Aorta (tissue), 5 donors: Measurements from ENCODE around the gene TSEN15. TPM values are rescaled to one million over a fixed set of nuclear protein-coding genes. Genes with fewer than 3 reads are reported as not detected.
"Not testable (repeated sequence)": the region's sequence is repeated elsewhere in the genome, so short reads cannot be mapped to it uniquely, and the experiment has no call there.

ENCODE experiments used
- ATAC-seq: fragments of 200-7000 bp; cut with Tn5 transposase; one replicate; pipeline ENCODE4 v1.9.1; 2022; ENCODE audit warnings: moderate library complexity; ENCODE audit not compliant: low FRiP score
- DNase-seq, 2 donors: peaks; one replicate each; pipeline ENCODE4 v3.0.0-alpha.2; 2020
- H3K27ac ChIP-seq, 2 donors: one replicate each; pipeline ENCODE4 v1.5.1; 2013; ENCODE audit warnings: low read length in 2 of 2, mild to moderate bottlenecking in 2 of 2, moderate library complexity in 2 of 2, control low read depth in 1 of 2, inconsistent platforms in 1 of 2, low read depth in 1 of 2
- H3K27me3 ChIP-seq, 2 donors: one replicate each; pipeline ENCODE4 v1.6.1; 2013; ENCODE audit warnings: control low read depth in 1 of 2, low read length in 1 of 2, mild to moderate bottlenecking in 1 of 2, moderate library complexity in 1 of 2; ENCODE audit not compliant: insufficient read depth in 2 of 2, control insufficient read depth in 1 of 2
- H3K36me3 ChIP-seq, 2 donors: one replicate each; pipeline ENCODE4 v1.6.1; 2013; ENCODE audit warnings: control low read depth in 1 of 2, low read length in 1 of 2, mild to moderate bottlenecking in 1 of 2; ENCODE audit not compliant: insufficient read depth in 2 of 2, control insufficient read depth in 1 of 2
- H3K4me1 ChIP-seq, 2 donors: one replicate each; pipeline ENCODE4 v1.6.1; 2013; ENCODE audit warnings: low read length in 2 of 2, control low read depth in 1 of 2, mild to moderate bottlenecking in 1 of 2, moderate library complexity in 1 of 2; ENCODE audit not compliant: insufficient read depth in 2 of 2, control insufficient read depth in 1 of 2
- H3K4me3 ChIP-seq, 2 donors: one replicate each; pipeline ENCODE4 v1.5.1; 2013; ENCODE audit warnings: low read length in 2 of 2, control low read depth in 1 of 2, mild to moderate bottlenecking in 1 of 2
- H3K9me3 ChIP-seq: one replicate; pipeline ENCODE4 v1.6.1; 2013; ENCODE audit warnings: mild to moderate bottlenecking, low read length; ENCODE audit not compliant: control insufficient read depth
- WGBS, 2 donors: extraction: QIAGEN DNeasy Blood & Tissue Kit; methylation state at CpG; one replicate each; pipeline ENCODE4 v1.1.7; 2013; 5-methylcytosine and 5-hydroxymethylcytosine counted together
- intact Hi-C, 2 donors: fragments of 100-400 bp; cut with DNase I; formaldehyde crosslinking; loops; one replicate each; pipeline versions ENCODE4 v1.14.2 to v1.15.0; 2022
- polyA plus RNA-seq, 2 donors: library from polyadenylated mRNA; stranded (reverse); fragments of 200-250 nt; gene quantifications; one replicate each; pipeline ENCODE4 v1.2.3, GENCODE V29; 2013
- total RNA-seq, 2 donors: library from RNA; stranded (reverse); fragmentation: NEBNext Ultra II Directional; extraction: Animal tissue kit (Norgen Biotek cat#: 25700); gene quantifications; one replicate each; pipeline ENCODE4 v1.2.1, GENCODE V29; 2021
- donor health status: healthy with polysubstance abuse.
- donor health status: Bipolar disorder and iron deficiency.
- donor health status: DM: no; HTN: no; CAD: no.
- donor health status: DM: no; HTN: no; CAD: no.
- donor health status: DM: yes; HTN: yes; CAD: no.

Gene TSEN15
- total and polyA plus RNA-seq, 4 donors, result 16.0 to 27.8 (median 24.9) TPM

- DNase-seq, result no peak
- Histone ChIP-seq H3K27me3 (no peaks in the 10 kb centered on the region), H3K36me3 (peaks cover 4 to 5% of the 10 kb centered on the region in 2 donors), H3K27ac (no peak overlapping the region), H3K9me3 (no peaks in the 10 kb centered on the region), H3K4me1 (no peaks in the 10 kb centered on the region), H3K4me3 (no peak overlapping the region)
- 99 to 100% methylated on average over 1 of the region's 1 CpG for WGBS, 2 donors
- intact Hi-C loops, result no loop called here
- no peak for ATAC-seq
These were observed 44.5 kb downstream of the TSEN15 start for GRCh38 chr1:184096005-184096404.

DNA sequence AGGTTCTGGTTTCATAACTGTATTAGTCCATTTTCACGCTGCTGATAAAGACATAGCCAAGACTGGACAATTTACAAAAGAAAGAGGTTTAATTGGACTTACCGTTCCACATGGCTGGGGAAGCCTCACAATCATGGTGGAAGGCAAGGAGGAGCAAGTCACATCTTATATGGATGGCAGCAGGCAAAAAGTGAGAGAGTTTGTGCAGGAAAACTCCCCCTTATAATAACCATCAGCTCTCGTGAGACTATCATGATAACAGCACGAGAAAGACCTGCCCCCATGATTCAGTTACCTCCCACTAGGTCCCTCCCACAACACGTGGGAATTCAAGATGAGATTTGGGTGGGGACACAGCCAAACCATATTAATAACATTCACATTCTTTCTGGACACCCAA is 45.0 kb downstream of the TSEN15 start:
- H3K27me3 ChIP-seq, H3K4me3 ChIP-seq, H3K36me3 ChIP-seq, H3K4me1 ChIP-seq, ATAC-seq, intact Hi-C loops, H3K27ac ChIP-seq, DNase-seq, H3K9me3 ChIP-seq: not testable (repeated sequence)
- WGBS, 2 donors, result 79 to 84% methylated on average over 5 of the region's 5 CpGs

- no peak overlapping the region for H3K4me3 ChIP-seq
- no peak overlapping the region for H3K27ac ChIP-seq
- H3K27me3 ChIP-seq, result no peaks in the 10 kb centered on the region
- H3K4me1 ChIP-seq, result no peaks in the 10 kb centered on the region
- no peak for ATAC-seq
- H3K9me3 ChIP-seq, result no peaks in the 10 kb centered on the region
- intact Hi-C loops, result no loop called here
- DNase-seq, result no peak
- H3K36me3 ChIP-seq, result no peaks in the 10 kb centered on the region
These were observed 49.6 kb downstream of the TSEN15 start for GRCh38 chr1:184101141-184101540.

DNA sequence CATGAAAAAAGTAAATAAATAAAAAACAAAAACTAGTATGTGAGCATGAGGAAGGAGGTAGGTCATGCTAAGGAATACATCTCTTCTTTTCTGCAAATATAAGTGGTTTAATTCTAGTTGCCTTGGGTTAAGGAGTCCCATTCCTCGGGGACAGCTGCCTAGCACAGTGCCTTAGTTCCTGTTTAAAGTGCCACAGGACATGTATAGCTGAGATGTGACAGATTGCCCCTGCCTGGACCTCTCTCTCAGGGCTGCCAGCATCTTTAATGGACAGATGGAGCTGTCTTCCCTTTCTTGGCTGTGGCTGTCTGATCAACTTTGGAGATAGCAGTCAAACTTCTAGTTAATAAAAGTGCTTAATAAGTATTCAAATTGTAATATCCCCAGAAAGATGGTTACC is 50.0 kb downstream of the TSEN15 start:
- Histone ChIP-seq H3K9me3 (no peaks in the 10 kb centered on the region), H3K36me3 (no peaks in the 10 kb centered on the region), H3K27ac (no peak overlapping the region), H3K4me3 (no peak overlapping the region), H3K27me3 (no peaks in the 10 kb centered on the region), H3K4me1 (no peaks in the 10 kb centered on the region)
- DNase-seq, result no peak
- ATAC-seq, result no peak
- intact Hi-C loops, result no loop called here
- WGBS, 2 donors, result 83 to 84% methylated on average over 1 of the region's 1 CpG

GRCh38 chr1:184110272-184111204 is 59.0 kb downstream of the TSEN15 start:
- H3K4me1 ChIP-seq, result no peaks in the 10 kb centered on the region
- H3K27ac ChIP-seq, result no peak overlapping the region
- H3K9me3 ChIP-seq, result peaks cover 2% of the 10 kb centered on the region
- ATAC-seq, result no peak
- no peaks in the 10 kb centered on the region for H3K36me3 ChIP-seq
- H3K27me3 ChIP-seq, result no peaks in the 10 kb centered on the region
- no peak for DNase-seq
- intact Hi-C loops, result no loop called here
- 87 to 92% methylated on average over 11 of the region's 11 CpGs for WGBS, 2 donors
- H3K4me3 ChIP-seq, result no peak overlapping the region

DNA sequence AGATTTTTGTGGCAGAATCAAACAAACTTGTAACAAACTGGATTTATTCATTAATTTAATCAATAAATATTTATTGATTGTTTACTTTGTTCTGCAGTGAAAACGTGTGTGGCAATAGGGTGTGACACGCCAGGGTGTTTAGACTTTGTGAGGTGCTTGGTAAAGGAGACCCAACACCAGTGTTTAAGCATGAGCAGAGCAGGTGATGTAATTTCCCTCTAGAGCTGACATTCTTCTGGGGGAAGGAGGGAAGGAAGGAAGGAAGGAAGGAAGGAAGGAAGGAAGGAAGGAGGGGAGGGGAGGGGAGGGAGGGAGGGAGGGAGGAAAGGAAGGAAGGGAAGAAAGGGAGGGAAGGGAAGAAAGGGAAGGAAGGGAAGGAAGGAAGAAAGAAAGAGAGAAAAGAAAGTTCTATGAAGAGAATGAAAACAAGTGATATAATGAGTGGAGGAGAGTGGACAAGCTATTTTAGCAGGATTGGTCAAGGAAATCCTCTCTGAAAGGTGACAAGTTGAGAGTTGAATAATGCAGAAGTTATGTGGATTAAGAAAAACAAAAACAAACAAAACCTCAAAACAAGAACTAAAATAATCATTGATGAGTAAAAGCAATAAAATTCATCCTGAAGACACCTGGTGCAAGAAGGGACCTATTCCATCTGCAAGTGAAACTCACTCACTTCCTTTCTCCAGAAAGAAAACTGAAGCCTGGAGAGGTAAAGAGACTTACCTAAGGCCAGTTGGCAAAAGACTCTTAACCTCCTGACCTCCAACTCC is 60.8 kb downstream of the TSEN15 start:
- 79 to 85% methylated on average over 2 of the region's 2 CpGs for WGBS, 2 donors
- H3K4me3 ChIP-seq, result no peak overlapping the region
- intact Hi-C loops, result no loop called here
- H3K9me3 ChIP-seq, result peaks cover 2% of the 10 kb centered on the region
- no peaks in the 10 kb centered on the region for H3K4me1 ChIP-seq
- H3K27ac ChIP-seq, result no peak overlapping the region
- no peak for DNase-seq
- no peak for ATAC-seq
- H3K36me3 ChIP-seq, result no peaks in the 10 kb centered on the region
- H3K27me3 ChIP-seq, result no peaks in the 10 kb centered on the region

DNA sequence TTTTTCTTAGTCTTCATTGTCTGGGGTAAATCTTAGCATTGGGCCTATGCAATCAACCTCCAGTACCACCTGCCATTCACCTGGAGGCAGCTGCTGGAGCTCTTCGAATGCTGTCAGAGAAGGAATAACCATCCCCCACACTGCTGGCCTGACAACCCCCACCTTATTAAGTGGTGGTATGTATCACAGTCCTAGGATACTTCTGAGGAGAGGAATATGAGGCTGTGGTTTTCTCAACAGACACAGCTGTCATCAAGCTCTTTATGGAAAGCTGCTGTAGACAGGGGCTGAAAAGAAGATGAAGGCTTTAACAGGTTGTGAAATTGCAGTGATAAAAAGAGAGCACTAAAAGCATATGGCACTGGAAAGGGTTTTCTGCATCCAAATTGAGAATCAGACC is 61.7 kb downstream of the TSEN15 start:
- peaks cover 2% of the 10 kb centered on the region for H3K9me3 ChIP-seq

DNA sequence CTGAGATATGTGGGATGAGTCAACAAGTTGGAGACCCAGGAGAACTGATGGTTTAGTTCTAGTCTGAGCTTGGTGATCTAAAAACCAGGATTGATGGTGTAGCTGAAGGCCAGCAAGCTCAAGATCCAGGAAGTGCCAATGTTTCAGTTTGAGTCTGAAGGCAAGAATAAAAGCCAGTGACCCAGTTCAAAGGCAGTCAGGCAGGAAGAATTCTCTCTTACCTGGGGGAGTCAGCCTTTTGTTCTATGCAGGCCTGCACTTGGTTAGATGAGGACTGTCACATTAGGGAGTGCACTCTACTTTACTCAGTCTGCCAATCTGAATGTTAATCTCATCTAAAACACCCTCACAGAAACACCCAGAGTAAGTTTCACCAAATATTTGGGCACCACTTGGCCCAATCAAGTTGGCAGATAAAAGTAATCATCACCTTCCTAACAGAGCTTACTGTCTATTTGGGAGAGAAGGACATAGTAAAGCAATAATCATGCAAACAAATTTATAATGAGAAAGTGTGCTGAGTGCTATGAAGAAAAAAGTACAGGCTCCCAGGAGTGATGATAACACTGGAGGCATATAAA is 63.4 kb downstream of the TSEN15 start:
- ATAC-seq (no peak), DNase-seq (no peak)
- Histone ChIP-seq H3K27me3 (no peaks in the 10 kb centered on the region), H3K36me3 (no peaks in the 10 kb centered on the region), H3K27ac (no peak overlapping the region), H3K4me3 (no peak overlapping the region), H3K9me3 (peaks cover 2% of the 10 kb centered on the region), H3K4me1 (no peaks in the 10 kb centered on the region)
- intact Hi-C loops, result no loop called here

More for the DNA sequence above, 61.7 kb downstream of the TSEN15 start:
- WGBS, 2 donors, result 87 to 96% methylated on average over 1 of the region's 1 CpG
- no peak for DNase-seq
- Histone ChIP-seq H3K36me3 (no peaks in the 10 kb centered on the region), H3K27me3 (no peaks in the 10 kb centered on the region), H3K4me1 (no peaks in the 10 kb centered on the region), H3K4me3 (no peak overlapping the region), H3K27ac (no peak overlapping the region)
- intact Hi-C loops, result no loop called here
- ATAC-seq, result no peak
